Measurements from ENCODE around the gene C19orf47. TPM values are rescaled to one million over a fixed set of nuclear protein-coding genes. Genes with fewer than 3 reads are reported as not detected.

Gene C19orf47
- total RNA-seq, 1 donor from 2014 or later = 215 TPM

GRCh38 chr19:40322951-40323615 lies 25.1 kb downstream of the C19orf47 start:
- DNase-seq = no peak
- no peak for ATAC-seq
- intact Hi-C loops (cut with micrococcal nuclease) = no loop called here

GRCh38 chr19:40322271-40322610 lies 26.0 kb downstream of the C19orf47 start:
- no peak for ATAC-seq
- DNase-seq = no peak
- intact Hi-C loops (cut with micrococcal nuclease) = no loop called here

GRCh38 chr19:40321566-40322270 lies 26.5 kb downstream of the C19orf47 start:
- DNase-seq = no peak
- intact Hi-C loops (cut with micrococcal nuclease) = no loop called here
- no peak for ATAC-seq

GRCh38 chr19:40321076-40321475 lies 27.1 kb downstream of the C19orf47 start:
- intact Hi-C loops (cut with micrococcal nuclease) = no loop called here
- ATAC-seq = no peak
- no peak for DNase-seq

- ATAC-seq = no peak
- DNase-seq = no peak
- intact Hi-C loops (cut with micrococcal nuclease) = no loop called here
Observed at GRCh38 chr19:40320558-40320935, 27.6 kb downstream of the C19orf47 start.

GRCh38 chr19:40317338-40317737 lies 30.9 kb downstream of the C19orf47 start:
- DNase-seq (no peak), ATAC-seq (no peak)
- intact Hi-C loops (cut with micrococcal nuclease) = no loop called here

GRCh38 chr19:40315812-40316470 lies 32.3 kb downstream of the C19orf47 start:
- DNase-seq (no peak), ATAC-seq (peak; percentile 19)
- intact Hi-C loops (cut with micrococcal nuclease) = no loop called here

- ATAC-seq (no peak), DNase-seq (no peak)
- intact Hi-C loops (cut with micrococcal nuclease) = no loop called here
Observed at GRCh38 chr19:40314656-40315055, 33.5 kb downstream of the C19orf47 start.

GRCh38 chr19:40313229-40313983 lies 34.8 kb downstream of the C19orf47 start:
- DNase-seq = no peak
- intact Hi-C loops (cut with micrococcal nuclease) = no loop called here
- ATAC-seq = no peak

GRCh38 chr19:40312533-40312932 lies 35.7 kb downstream of the C19orf47 start:
- intact Hi-C loops (cut with micrococcal nuclease) = no loop called here
- ATAC-seq (no peak), DNase-seq (no peak)

- intact Hi-C loops (cut with micrococcal nuclease) = no loop called here
- ATAC-seq = no peak
- DNase-seq = no peak
Observed at GRCh38 chr19:40309666-40310065, 38.5 kb downstream of the C19orf47 start.

- intact Hi-C loops (cut with micrococcal nuclease) = no loop called here
- DNase-seq (peak; percentile 65), ATAC-seq (peak; percentile 81)
Observed at GRCh38 chr19:40305403-40305802, 42.8 kb downstream of the C19orf47 start.

- DNase-seq = no peak
- ATAC-seq = no peak
- intact Hi-C loops (cut with micrococcal nuclease) = no loop called here
Observed at GRCh38 chr19:40304306-40304705, 43.9 kb downstream of the C19orf47 start.

GRCh38 chr19:40303765-40304164 lies 44.4 kb downstream of the C19orf47 start:
- DNase-seq (no peak), ATAC-seq (no peak)
- intact Hi-C loops (cut with micrococcal nuclease) = no loop called here

- no peak for ATAC-seq
- DNase-seq = no peak
- intact Hi-C loops (cut with micrococcal nuclease) = no loop called here
Observed at GRCh38 chr19:40302224-40303011, 45.8 kb downstream of the C19orf47 start.

GRCh38 chr19:40300668-40301067 lies 47.5 kb downstream of the C19orf47 start:
- ATAC-seq (no peak), DNase-seq (no peak)
- intact Hi-C loops (cut with micrococcal nuclease) = no loop called here

- DNase-seq (no peak), ATAC-seq (no peak)
- intact Hi-C loops (cut with micrococcal nuclease) = no loop called here
Observed at GRCh38 chr19:40298026-40298425, 50.2 kb downstream of the C19orf47 start.

GRCh38 chr19:40294560-40294959 lies 53.6 kb downstream of the C19orf47 start:
- DNase-seq (no peak), ATAC-seq (no peak)
- intact Hi-C loops (cut with micrococcal nuclease) = no loop called here

- intact Hi-C loops (cut with micrococcal nuclease) = no loop called here
- DNase-seq = no peak
- no peak for ATAC-seq
Observed at GRCh38 chr19:40286971-40287421, 61.2 kb downstream of the C19orf47 start.
